Kidney epithelial cell (primary cell): ENCODE measurements around the gene ZNF646. TPM values are rescaled to one million over a fixed set of nuclear protein-coding genes. Genes with fewer than 3 reads are reported as not detected.
"Not testable (repeated sequence)": the region's sequence is repeated elsewhere in the genome, so short reads cannot be mapped to it uniquely, and the experiment has no call there.

Experiments used
- DNase-seq: peaks from one replicate; pipeline ENCODE4 v3.0.0-alpha.2; 2010; ENCODE audit warnings: low read depth
- H3K27me3 ChIP-seq: 2 replicates; pipeline ENCODE4 v1.6.0; 2011; ENCODE audit warnings: low read length; ENCODE audit not compliant: control insufficient read depth, insufficient read depth
- H3K36me3 ChIP-seq: 2 replicates; pipeline ENCODE4 v1.5.1; 2011; ENCODE audit warnings: low read length; ENCODE audit not compliant: control insufficient read depth, insufficient read depth
- H3K4me3 ChIP-seq: 2 replicates; pipeline ENCODE4 v1.5.1; 2011; ENCODE audit warnings: low read depth, mild to moderate bottlenecking, control low read depth, low read length
- total RNA-seq: library from RNA; depleted of rRNA; stranded (reverse); fragments of >200 nt; gene quantifications from 2 replicates; pipeline ENCODE4 v1.2.3, GENCODE V29; 2015
- TF ChIP-seq, protein P1 (sequence below): IDR thresholded peaks from 2 replicates; pipeline ENCODE4 v1.5.1; 2011; ENCODE audit warnings: mild to moderate bottlenecking, moderate library complexity, low read length, control low read depth, inconsistent platforms; ENCODE audit not compliant: insufficient read depth, poor library complexity, severe bottlenecking

Gene ZNF646
- total RNA-seq, 1 donor from 2014 or later, result 17.8 TPM

DNA sequence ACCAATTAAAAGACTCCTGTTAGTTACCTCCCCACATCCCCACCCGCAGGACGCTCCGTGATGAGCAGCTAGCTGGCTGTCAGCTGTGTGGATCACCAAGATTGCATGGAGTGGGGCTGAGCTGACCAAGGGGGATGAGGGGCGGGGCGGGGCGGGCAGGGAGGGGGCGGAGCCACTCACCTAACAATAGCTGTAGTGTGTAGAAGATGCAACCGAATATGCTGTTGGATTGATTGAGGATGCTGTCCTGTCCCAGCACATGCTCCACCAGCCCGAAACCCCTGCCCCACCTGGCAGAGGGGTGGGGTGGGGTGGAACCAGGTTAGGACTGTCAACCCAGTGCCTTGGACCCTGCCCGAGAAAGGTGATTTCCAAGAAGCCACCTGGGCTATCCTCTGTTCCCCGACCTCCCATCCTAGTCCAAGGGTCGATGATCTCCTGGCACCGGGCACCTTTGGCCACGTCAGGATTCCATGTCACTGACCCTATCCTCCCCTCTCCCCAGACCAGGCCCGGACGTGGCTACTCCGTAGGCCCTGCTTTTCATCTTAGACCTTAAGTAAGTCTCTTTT is 19.0 kb downstream of the ZNF646 start:
- no peaks in the 10 kb centered on the region for H3K27me3 ChIP-seq
- no peak for DNase-seq
- peak overlapping the region; percentile 92 for H3K4me3 ChIP-seq
- TF ChIP-seq, protein P1, sequence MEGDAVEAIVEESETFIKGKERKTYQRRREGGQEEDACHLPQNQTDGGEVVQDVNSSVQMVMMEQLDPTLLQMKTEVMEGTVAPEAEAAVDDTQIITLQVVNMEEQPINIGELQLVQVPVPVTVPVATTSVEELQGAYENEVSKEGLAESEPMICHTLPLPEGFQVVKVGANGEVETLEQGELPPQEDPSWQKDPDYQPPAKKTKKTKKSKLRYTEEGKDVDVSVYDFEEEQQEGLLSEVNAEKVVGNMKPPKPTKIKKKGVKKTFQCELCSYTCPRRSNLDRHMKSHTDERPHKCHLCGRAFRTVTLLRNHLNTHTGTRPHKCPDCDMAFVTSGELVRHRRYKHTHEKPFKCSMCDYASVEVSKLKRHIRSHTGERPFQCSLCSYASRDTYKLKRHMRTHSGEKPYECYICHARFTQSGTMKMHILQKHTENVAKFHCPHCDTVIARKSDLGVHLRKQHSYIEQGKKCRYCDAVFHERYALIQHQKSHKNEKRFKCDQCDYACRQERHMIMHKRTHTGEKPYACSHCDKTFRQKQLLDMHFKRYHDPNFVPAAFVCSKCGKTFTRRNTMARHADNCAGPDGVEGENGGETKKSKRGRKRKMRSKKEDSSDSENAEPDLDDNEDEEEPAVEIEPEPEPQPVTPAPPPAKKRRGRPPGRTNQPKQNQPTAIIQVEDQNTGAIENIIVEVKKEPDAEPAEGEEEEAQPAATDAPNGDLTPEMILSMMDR, result no peak
- H3K36me3 ChIP-seq, result no peaks in the 10 kb centered on the region

DNA sequence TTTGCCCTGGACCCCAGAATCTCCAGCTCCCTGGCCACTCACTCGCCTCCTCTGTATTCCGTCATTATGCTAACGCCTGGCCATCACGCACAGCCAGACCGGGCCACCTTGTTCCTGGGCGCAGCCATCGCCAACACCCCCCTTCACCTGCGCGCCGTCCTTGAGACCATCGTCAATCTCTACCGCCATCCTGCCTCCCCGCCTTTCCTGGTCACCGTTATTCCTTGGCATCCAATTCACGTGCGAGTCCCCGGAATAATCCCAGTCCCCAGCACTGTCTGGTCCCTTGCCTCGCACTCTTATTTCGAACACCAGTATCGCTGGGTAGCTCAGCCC is 19.8 kb downstream of the ZNF646 start:
- H3K36me3 ChIP-seq, result no peaks in the 10 kb centered on the region
- peak overlapping the region; percentile 92 for H3K4me3 ChIP-seq
- DNase-seq, result no peak
- H3K27me3 ChIP-seq, result no peaks in the 10 kb centered on the region
- TF ChIP-seq, protein P1, result no peak

DNA sequence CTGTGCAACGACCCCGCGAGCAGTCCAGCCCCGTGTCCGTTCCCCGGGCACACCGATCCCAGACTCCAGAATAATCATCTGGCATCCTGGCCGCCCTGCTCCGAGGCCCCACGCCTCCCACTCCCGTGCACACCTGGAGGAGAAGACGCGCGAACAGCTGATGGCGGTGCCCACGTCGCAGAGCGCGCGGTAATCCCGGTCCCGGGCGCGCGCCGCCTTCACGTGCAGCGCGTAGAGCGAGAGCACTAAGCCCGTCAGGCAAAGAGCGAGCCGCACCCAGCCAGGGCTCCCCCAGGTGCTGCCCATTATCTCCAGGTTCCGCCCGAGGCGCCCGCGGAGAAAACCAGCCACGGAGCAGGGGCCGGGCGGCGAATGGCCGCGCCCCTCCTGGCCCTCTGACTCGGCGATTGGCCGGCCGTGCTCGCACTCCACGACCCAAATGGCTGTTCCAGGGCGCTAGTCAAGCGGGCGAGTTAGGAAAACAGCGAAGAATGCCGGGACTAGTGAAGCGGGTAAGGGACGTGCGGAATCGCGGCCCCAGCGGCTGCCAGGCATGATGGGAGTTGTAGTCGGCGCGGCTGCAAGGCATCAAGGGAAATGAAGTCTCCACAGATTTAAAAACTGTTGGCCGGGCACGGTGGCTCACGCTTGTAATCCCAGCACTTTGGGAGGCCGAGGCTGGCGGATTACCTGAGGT is 20.4 kb downstream of the ZNF646 start, which contains the start of gene VKORC1:
TSS of gene VKORC1 (minus strand) at position 374 of the 697 bp plus-strand sequence. CDS start at position 306, 68 bp downstream.
- DNase-seq, result peak; percentile 90
- TF ChIP-seq, protein P1, result no peak
- peak within 1 kb of the TSS; percentile 92 for H3K4me3 ChIP-seq
- no peaks in the 10 kb centered on the region for H3K27me3 ChIP-seq
- no peaks in the 10 kb centered on the region for H3K36me3 ChIP-seq

DNA sequence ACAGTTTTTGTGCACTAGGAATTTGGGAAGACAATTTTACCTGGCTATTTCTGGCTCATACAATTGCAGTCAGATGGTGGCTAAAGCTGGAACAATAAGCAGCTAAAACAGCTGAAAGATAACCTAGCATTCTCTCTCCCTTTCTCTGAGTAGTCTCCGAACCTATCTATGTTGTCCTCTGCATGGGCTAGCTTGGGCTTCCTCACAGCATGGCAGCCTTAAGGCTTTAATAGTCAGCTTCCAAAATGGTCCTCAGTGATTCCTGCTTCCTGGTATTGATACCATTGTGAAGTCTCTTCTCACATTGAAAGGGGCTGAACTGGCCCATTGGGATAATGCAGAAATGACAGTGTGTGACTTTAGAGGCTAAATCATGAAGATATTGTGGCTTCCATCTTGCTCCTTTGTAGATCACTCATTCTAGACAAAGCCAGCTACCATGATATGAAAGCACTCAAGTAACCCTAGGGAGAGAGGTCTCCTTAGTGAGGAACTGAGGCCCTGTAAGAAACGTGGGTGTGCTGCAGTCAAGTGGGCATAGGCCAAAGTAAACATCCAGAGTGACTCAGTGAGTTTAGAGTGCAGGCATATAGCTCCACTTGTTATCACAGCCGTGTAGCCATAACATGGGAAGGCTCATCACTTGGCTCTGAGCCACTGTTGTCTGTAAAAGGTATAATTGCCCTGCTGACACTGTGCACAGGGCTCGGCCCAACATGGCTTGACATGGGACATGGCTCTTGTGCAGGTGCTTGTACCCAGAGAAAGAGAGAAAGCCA is 25.8 kb downstream of the ZNF646 start:
- H3K36me3 ChIP-seq, result no peaks in the 10 kb centered on the region
- H3K4me3 ChIP-seq, result no peak overlapping the region
- no peaks in the 10 kb centered on the region for H3K27me3 ChIP-seq
- TF ChIP-seq, protein P1, result no peak
- no peak for DNase-seq

DNA sequence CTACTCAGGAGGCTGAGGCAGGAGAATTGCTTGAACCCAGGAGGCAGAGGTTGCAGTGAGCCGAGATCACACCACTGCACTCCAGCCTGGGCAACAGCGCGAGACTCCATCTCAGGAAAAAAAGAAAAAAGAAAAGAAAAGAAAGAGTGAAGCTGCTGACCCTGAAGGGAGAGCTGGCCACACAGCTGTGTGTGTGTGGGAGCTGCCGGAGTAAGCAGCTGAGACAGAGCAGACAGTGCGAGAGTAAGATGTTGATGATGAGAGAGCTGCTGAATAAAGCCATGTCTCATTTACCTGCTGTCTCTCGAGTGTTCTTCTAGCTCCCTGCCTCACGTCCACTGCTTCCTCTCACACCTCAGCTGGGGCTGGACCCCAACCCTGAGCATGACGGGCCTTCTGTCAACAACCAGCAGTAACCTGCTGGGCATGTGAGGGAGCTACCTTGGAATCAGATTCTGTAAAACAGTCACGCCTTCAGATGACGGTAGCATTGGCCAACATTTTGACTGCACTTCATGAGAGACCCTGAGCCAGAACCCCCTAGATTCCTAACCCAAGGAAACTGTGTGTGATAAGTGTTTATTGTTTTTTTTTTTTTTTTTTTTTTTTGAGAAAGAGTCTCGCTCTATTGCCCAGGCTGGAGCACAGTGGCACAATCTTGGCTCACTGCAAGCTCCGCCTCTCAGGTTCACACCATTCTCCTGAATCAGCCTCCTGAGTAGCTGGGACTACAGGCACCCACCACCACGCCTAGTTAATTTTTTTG is 26.8 kb downstream of the ZNF646 start:
- H3K27me3 ChIP-seq, H3K36me3 ChIP-seq, DNase-seq, H3K4me3 ChIP-seq: not testable (repeated sequence)

DNA sequence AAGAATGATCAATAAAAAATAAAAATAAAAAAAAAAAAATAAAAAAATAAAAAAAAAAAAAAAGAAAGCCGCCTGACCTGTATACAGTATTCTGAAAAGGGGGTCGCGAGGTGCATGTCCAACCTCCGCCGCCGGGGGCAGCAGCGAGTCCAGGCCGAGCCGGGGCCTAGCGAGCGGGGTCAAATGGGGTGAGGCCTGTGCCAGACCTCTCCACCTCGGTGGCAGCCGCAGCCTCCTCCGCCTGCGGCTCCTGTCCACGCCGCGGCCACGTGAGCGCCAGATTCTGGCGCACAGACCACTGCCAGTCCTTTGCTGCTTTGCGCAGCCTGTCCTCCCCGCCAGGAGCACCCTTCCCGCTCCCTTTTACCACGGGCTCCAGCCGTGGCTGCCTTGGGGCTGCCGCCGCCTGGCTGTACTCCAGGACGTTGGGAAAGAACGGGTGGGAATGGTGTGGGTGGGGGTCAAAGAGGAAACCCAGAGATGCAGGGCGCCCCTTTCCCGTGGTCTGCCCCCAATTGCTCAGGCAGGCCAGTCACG is 31.5 kb downstream of the ZNF646 start:
- DNase-seq, result no peak
- no peaks in the 10 kb centered on the region for H3K36me3 ChIP-seq
- TF ChIP-seq, protein P1, result peak; percentile 83
- H3K4me3 ChIP-seq, result no peak overlapping the region
- H3K27me3 ChIP-seq, result no peaks in the 10 kb centered on the region
